Progenitor cell of endocrine pancreas (in vitro differentiated cells): Measurements from ENCODE around the gene ZNF366. TPM values are rescaled to one million over a fixed set of nuclear protein-coding genes. Genes with fewer than 3 reads are reported as not detected.

Source experiments
- DNase-seq: peaks from one replicate; pipeline ENCODE4 v3.0.0; 2021; ENCODE audit warnings: low spot score; ENCODE audit not compliant: unreplicated experiment
- H3K27ac Mint-ChIP-seq: 2 replicates; pipeline ENCODE4 v1.8.0; 2021; ENCODE audit warnings: mild to moderate bottlenecking, moderate library complexity, mixed read lengths
- H3K27me3 Mint-ChIP-seq: 2 replicates; pipeline ENCODE4 v1.8.0; 2021; ENCODE audit warnings: mixed read lengths
- H3K36me3 Mint-ChIP-seq: 2 replicates; pipeline ENCODE4 v1.8.0; 2022; ENCODE audit warnings: mixed read lengths; ENCODE audit not compliant: insufficient read depth
- H3K4me1 Mint-ChIP-seq: 2 replicates; pipeline ENCODE4 v1.8.0; 2021; ENCODE audit warnings: low read depth, mixed read lengths
- H3K4me3 Mint-ChIP-seq: 2 replicates; pipeline ENCODE4 v1.8.0; 2021; ENCODE audit warnings: low read depth, mild to moderate bottlenecking, moderate library complexity, mixed read lengths
- H3K9me3 Mint-ChIP-seq: 2 replicates; pipeline ENCODE4 v1.8.0; 2021; ENCODE audit warnings: low read depth, mixed read lengths
- total RNA-seq: library from RNA; stranded (reverse); gene quantifications from 2 replicates; pipeline ENCODE4 v1.2.1, GENCODE V29; 2021
- TF ChIP-seq, protein P1 (sequence below): fragments of 200-600 bp; sonication (generic); IDR thresholded peaks from one replicate; pipeline ENCODE4 v1.5.0; 2021; ENCODE audit warnings: antibody characterized with exemption, mild to moderate bottlenecking; ENCODE audit not compliant: unreplicated experiment

ZNF366 gene
- total RNA-seq, 1 donor from 2014 or later: not detected

DNA sequence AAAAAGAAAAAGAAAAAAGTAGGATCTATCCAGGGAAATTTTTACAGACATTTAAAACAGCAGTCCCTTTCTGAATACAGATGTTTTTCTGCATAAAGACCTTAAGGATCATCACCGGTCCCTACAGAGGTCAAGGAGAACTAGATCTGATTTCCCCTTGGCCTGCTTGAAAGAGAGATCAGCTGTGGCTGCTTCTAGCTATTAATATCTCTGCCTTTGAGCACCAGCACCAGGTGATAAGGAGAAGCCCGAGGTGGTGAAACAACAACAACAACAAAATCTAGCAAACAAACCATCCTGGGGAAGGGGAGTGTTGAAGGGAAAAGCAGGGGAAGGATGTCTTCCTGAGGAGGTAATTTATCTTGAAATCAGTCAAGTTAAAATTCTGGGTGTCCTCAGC lies 42.1 kb downstream of the ZNF366 start:
- Mint-ChIP-seq H3K36me3 (no peaks in the 10 kb centered on the region), H3K27me3 (peaks cover 3% of the 10 kb centered on the region), H3K27ac (no peak overlapping the region), H3K4me3 (no peak overlapping the region), H3K4me1 (no peaks in the 10 kb centered on the region), H3K9me3 (no peaks in the 10 kb centered on the region)
- TF ChIP-seq, protein P1, sequence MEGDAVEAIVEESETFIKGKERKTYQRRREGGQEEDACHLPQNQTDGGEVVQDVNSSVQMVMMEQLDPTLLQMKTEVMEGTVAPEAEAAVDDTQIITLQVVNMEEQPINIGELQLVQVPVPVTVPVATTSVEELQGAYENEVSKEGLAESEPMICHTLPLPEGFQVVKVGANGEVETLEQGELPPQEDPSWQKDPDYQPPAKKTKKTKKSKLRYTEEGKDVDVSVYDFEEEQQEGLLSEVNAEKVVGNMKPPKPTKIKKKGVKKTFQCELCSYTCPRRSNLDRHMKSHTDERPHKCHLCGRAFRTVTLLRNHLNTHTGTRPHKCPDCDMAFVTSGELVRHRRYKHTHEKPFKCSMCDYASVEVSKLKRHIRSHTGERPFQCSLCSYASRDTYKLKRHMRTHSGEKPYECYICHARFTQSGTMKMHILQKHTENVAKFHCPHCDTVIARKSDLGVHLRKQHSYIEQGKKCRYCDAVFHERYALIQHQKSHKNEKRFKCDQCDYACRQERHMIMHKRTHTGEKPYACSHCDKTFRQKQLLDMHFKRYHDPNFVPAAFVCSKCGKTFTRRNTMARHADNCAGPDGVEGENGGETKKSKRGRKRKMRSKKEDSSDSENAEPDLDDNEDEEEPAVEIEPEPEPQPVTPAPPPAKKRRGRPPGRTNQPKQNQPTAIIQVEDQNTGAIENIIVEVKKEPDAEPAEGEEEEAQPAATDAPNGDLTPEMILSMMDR: no peak
- DNase-seq: no peak

DNA sequence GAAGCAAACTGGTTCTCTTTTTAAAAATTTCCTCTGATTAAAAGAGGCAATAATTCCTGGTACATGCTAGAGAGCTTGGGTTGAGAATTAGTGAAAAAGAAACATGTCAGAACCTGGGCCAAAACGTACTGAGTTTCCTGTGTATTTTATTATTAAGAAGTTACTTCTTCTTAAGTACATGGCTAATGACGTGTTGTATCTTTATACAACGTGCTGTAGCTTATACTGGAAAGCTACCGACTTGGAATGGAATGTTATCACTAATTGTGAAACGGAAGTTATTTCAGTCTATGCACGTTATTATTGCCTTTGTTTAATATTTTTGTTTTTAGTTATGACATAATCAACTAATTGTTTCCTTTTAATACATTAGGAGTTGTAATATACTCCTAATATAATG lies 43.1 kb downstream of the ZNF366 start:
- Mint-ChIP-seq H3K4me3 (no peak overlapping the region), H3K9me3 (no peaks in the 10 kb centered on the region), H3K4me1 (no peaks in the 10 kb centered on the region), H3K27ac (no peak overlapping the region), H3K27me3 (peaks cover 3% of the 10 kb centered on the region), H3K36me3 (no peaks in the 10 kb centered on the region)
- TF ChIP-seq, protein P1: no peak
- no peak for DNase-seq

DNA sequence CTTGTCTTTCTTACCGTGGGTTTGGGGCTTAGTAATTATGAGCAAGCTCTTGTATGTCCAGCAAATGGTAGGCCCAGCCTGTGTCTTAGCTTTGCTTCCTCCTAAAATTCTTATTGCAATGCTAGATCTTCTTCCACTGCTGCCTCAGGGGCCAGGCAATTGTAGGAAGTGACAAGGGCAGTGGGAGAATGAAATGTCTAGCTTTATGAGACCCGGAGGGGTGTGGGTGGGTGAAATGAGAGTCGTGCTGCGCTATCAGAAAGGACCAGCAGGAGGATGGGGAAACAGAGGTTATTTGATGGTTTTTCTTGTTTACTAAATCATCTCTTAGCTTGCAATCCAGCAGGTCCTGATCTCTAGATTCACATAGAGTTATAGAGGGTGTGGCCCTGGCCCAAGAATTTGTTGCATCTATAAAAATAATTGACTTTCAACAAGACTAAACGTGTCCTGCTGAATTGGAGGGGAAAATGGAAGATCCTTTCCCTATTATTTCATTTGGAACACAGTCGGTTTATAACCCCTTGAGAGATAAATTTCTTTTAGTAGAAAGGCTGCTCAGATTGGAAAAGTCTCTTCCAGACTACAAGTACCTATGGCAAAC lies 43.7 kb downstream of the ZNF366 start:
- Mint-ChIP-seq H3K36me3 (no peaks in the 10 kb centered on the region), H3K4me3 (no peak overlapping the region), H3K27me3 (peaks cover 3% of the 10 kb centered on the region), H3K4me1 (no peaks in the 10 kb centered on the region), H3K9me3 (no peaks in the 10 kb centered on the region), H3K27ac (no peak overlapping the region)
- TF ChIP-seq, protein P1: no peak
- no peak for DNase-seq

- Mint-ChIP-seq H3K9me3 (no peaks in the 10 kb centered on the region), H3K36me3 (no peaks in the 10 kb centered on the region), H3K4me1 (no peaks in the 10 kb centered on the region), H3K4me3 (no peak overlapping the region), H3K27ac (no peak overlapping the region), H3K27me3 (no peaks in the 10 kb centered on the region)
- TF ChIP-seq, protein P1: no peak
- no peak for DNase-seq
Measured at GRCh38 chr5:72460413-72460812, 46.8 kb downstream of the ZNF366 start.

DNA sequence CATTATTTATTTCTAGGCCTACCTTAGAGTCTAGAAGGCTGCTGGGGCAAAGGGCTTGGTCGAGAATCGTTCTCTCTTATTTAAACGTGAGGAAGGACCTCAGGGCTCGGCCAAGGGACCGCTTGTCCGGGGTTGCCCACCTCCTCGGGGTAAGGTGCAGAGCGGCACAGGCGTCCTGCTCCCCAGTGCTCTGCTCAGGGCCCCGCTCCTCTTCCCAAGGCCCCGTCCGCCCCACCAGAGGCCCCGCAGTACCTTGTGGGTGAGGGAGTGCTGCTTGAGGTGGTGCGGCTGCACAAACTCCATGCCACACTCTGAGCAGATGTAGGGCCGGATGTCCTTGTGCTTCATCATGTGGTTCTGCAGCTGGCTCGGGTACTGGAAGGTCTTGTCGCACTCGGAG lies 47.3 kb downstream of the ZNF366 start:
- Mint-ChIP-seq H3K36me3 (no peaks in the 10 kb centered on the region), H3K27ac (no peak overlapping the region), H3K27me3 (peaks cover 3% of the 10 kb centered on the region), H3K4me3 (no peak overlapping the region), H3K9me3 (no peaks in the 10 kb centered on the region), H3K4me1 (no peaks in the 10 kb centered on the region)
- DNase-seq: no peak
- TF ChIP-seq, protein P1: no peak
